Colonic mucosa (tissue), 4 donors: ENCODE measurements around the gene SLC39A11. TPM values are rescaled to one million over a fixed set of nuclear protein-coding genes. Genes with fewer than 3 reads are reported as not detected.

Experiments
- DNase-seq: peaks from one replicate; pipeline ENCODE4 v3.0.0-alpha.2; 2020
- H3K27ac ChIP-seq: fragments of 200-600 bp; one replicate; pipeline ENCODE4 v1.8.0; 2021
- H3K27me3 ChIP-seq: fragments of 200-600 bp; one replicate; pipeline ENCODE4 v1.8.0; 2021
- H3K36me3 ChIP-seq: fragments of 200-600 bp; one replicate; pipeline ENCODE4 v1.8.0; 2021
- H3K4me1 ChIP-seq: fragments of 200-600 bp; one replicate; pipeline ENCODE4 v1.8.0; 2021; ENCODE audit warnings: mild to moderate bottlenecking
- H3K4me3 ChIP-seq: fragments of 200-600 bp; one replicate; pipeline ENCODE4 v1.8.0; 2021
- H3K9ac ChIP-seq, 2 donors: one replicate each; pipeline ENCODE4 v1.7.0; 2013; ENCODE audit warnings: control low read depth in 2 of 2, low read depth in 2 of 2, low read length in 2 of 2
- H3K9me3 ChIP-seq: fragments of 200-600 bp; one replicate; pipeline ENCODE4 v1.8.0; 2021
- intact Hi-C: fragments of 100-400 bp; cut with DNase I; formaldehyde crosslinking; loops from one replicate; pipeline ENCODE4 v1.14.1; 2022
- total RNA-seq, 2 donors: library from RNA; stranded (reverse); fragmentation: NEBNext Ultra II Directional in 1 of 2; extraction: Animal tissue kit (Norgen Biotek cat#: 25700) in 1 of 2; gene quantifications; one replicate each; pipeline ENCODE4 v1.2.1, GENCODE V29; 2021
- TF ChIP-seq, protein P1 (sequence below): fragments of 200-600 bp; IDR thresholded peaks from one replicate; pipeline ENCODE4 v1.8.0; 2022; ENCODE audit warnings: antibody characterized with exemption, mild to moderate bottlenecking
- donor health status: healthy.
- donor health status: DM: no; HTN: no; CAD: no.
- donor health status: DM: no; HTN: no; CAD: no.

Gene SLC39A11
- total RNA-seq, 2 donors from 2014 or later: 57.7 to 60.0 TPM

DNA sequence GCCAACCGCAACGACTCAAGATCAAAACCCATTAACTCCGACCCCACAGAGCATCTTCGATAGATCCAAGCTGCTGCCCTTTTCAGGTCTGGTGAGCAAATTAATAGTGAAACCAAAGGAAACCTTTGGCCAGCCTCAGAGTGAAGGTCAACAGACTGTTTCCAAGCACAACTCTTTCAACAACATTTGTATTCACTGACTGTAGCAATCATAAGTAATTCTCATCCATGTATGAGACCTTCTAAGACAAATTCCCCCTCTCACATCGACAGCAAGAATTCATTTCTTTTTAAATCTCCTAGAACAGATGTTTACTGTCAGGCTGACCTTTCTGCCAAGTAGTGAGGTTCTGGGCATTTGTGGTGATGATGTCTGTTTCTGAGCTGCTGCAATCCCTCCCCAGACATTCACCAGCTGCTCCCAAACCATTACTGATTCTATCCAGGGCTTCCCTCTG is 64.2 kb downstream of the SLC39A11 start:
- H3K27ac ChIP-seq: no peak overlapping the region
- TF ChIP-seq, protein P1, sequence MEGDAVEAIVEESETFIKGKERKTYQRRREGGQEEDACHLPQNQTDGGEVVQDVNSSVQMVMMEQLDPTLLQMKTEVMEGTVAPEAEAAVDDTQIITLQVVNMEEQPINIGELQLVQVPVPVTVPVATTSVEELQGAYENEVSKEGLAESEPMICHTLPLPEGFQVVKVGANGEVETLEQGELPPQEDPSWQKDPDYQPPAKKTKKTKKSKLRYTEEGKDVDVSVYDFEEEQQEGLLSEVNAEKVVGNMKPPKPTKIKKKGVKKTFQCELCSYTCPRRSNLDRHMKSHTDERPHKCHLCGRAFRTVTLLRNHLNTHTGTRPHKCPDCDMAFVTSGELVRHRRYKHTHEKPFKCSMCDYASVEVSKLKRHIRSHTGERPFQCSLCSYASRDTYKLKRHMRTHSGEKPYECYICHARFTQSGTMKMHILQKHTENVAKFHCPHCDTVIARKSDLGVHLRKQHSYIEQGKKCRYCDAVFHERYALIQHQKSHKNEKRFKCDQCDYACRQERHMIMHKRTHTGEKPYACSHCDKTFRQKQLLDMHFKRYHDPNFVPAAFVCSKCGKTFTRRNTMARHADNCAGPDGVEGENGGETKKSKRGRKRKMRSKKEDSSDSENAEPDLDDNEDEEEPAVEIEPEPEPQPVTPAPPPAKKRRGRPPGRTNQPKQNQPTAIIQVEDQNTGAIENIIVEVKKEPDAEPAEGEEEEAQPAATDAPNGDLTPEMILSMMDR: no peak
- H3K27me3 ChIP-seq: no peaks in the 10 kb centered on the region
- H3K36me3 ChIP-seq: no peaks in the 10 kb centered on the region
- intact Hi-C loops: no loop called here
- no peak overlapping the region for H3K4me3 ChIP-seq
- H3K4me1 ChIP-seq: no peaks in the 10 kb centered on the region
- H3K9ac ChIP-seq: no peak overlapping the region
- no peak for DNase-seq
- H3K9me3 ChIP-seq: no peaks in the 10 kb centered on the region

DNA sequence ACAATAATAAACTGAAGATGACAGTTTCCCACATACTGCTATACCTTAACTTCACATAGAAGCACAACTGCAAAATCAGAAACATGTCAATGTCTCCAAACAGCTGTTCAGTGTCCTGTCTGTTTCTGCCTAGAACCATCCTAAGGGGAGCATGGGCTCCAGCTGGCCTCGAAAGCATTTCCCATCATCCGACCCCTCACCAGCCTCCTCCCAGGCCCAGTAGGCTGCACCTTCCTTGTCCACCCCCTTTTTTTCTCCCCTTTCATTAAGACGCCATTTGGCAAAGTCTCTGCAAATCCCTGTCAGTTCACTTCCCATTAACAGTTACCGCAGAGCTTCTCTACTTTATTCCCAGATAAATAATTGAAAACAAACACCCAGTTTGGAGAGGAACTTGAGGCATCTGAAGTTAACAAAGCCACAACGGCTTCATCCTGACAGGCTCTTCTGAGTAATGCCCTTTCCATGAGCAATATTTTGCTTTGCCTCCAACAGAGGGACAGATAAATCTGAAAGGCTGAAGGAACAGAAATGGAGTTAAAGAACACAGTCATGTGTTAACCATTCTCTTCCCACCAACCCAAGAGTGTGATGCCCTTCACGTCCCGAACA is 65.3 kb downstream of the SLC39A11 start:
- no peak for DNase-seq
- H3K27me3 ChIP-seq: no peaks in the 10 kb centered on the region
- no peaks in the 10 kb centered on the region for H3K4me1 ChIP-seq
- no peaks in the 10 kb centered on the region for H3K36me3 ChIP-seq
- intact Hi-C loops: no loop called here
- TF ChIP-seq, protein P1: no peak
- H3K9me3 ChIP-seq: no peaks in the 10 kb centered on the region
- H3K27ac ChIP-seq: no peak overlapping the region
- H3K9ac ChIP-seq: no peak overlapping the region
- H3K4me3 ChIP-seq: no peak overlapping the region

DNA sequence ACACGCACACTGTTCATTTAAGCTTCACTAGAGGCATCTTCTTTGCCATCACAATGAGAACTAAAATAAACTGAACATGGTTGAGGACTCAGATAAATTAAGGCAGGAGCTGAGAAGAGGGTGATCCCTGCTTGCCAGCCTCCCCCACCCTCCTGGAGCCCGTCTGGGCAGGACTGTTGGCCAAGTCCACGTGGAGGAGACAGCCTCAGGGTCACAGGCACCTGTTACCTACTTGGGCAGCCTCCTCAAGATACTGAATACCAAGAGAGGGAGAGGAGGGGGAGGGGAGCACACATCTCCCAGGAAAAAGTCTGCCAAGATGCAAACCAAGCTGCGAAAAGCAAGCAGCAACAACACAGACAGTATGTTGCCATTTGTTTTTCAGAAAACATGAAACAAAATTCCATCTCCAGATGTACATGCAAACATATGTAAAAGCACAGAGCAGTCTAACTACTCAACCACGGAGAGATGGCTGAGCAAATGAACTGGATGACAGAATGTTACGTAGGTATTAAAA is 67.4 kb downstream of the SLC39A11 start:
- intact Hi-C loops: no loop called here
- TF ChIP-seq, protein P1: no peak
- no peak overlapping the region for H3K4me3 ChIP-seq
- no peak for DNase-seq
- no peaks in the 10 kb centered on the region for H3K27me3 ChIP-seq
- no peak overlapping the region for H3K9ac ChIP-seq
- H3K27ac ChIP-seq: no peak overlapping the region
- H3K9me3 ChIP-seq: no peaks in the 10 kb centered on the region
- H3K4me1 ChIP-seq: no peaks in the 10 kb centered on the region
- H3K36me3 ChIP-seq: no peaks in the 10 kb centered on the region

DNA sequence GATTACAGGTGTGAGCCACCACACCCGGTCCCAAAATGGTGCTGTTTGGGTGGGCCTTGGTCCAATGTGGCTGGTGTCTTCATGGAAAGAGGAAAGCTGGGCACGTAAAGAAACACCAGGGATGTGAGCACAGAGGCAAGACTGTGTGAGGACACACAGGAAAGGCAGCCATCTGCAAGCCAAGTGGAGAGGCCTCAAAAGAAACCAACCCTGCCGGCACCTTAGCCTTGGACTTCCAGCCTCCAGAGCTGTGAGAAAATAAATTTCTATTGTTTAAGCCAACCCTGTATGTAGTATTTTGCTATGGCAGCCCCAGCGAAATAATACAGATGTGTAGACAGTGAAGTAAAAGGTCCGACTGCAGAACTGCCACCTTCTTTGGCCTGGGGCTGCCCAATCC is 68.7 kb downstream of the SLC39A11 start:
- Histone ChIP-seq H3K4me3 (no peak overlapping the region), H3K9ac (no peak overlapping the region), H3K9me3 (no peaks in the 10 kb centered on the region), H3K4me1 (no peaks in the 10 kb centered on the region), H3K27me3 (no peaks in the 10 kb centered on the region), H3K27ac (no peak overlapping the region), H3K36me3 (no peaks in the 10 kb centered on the region)
- intact Hi-C loops: no loop called here
- TF ChIP-seq, protein P1: no peak
- DNase-seq: no peak

DNA sequence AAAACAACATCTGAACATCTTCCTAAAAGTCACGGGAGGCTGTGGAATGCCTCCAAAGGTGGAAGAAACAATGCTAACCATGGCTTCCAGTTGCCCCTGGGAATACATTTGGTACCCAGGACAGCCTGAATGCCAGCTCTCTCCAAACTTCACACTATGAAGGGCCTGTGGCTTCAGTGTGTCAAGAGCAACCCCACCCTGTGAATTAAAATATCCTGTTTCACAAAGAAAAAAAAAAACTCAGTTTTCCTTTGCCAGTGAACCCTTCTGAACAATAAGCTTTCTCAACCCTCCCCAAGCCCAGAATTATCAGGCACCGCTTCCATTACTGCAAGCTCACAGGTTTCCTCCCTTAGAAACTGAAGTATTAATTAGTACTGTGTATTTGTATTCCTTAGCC is 69.8 kb downstream of the SLC39A11 start:
- Histone ChIP-seq H3K9me3 (no peaks in the 10 kb centered on the region), H3K27ac (no peak overlapping the region), H3K27me3 (no peaks in the 10 kb centered on the region), H3K4me3 (no peak overlapping the region), H3K9ac (no peak overlapping the region), H3K36me3 (no peaks in the 10 kb centered on the region), H3K4me1 (no peaks in the 10 kb centered on the region)
- DNase-seq: no peak
- intact Hi-C loops: no loop called here
- TF ChIP-seq, protein P1: no peak
